ENCODE data around the gene ABCA7.

The ABCA7 gene

DNA sequence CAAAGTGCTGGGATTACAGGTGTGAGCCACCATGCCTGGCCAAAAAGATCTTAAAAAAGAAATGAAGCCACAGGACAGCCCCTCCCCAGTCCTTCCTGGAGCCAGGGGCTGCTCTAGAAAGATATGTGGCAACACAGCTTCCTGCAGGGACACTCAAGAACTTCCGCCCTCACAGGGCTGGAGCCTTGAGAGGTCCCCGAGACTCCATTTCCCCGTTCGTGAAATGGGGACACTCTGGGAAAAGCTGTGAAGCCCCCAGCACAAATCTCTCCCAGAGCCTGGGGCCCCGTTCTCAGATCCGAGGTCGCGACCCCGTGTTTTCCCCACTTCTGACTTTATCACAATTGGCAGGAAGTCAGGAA lies 61.4 kb downstream of the ABCA7 start:
- Histone ChIP-seq H3K9me3 (ENCODE audit: control insufficient read depth, insufficient read depth, low read length) (no peaks in the 10 kb centered on the region), H3K9me2 (replicated peaks; ENCODE audit: control insufficient read depth, low read length) (no peaks in the 10 kb centered on the region), H3K4me1 (ENCODE audit: control insufficient read depth, low read length) (peaks cover 35% of the 10 kb centered on the region), H3K36me3 (ENCODE audit: control insufficient read depth, low read length) (peaks cover 4% of the 10 kb centered on the region), H3F3A (ENCODE audit: control insufficient read depth, insufficient read depth) (peaks cover 12% of the 10 kb centered on the region), H3K27ac (ENCODE audit: low read depth, low read length) (peak overlapping the region; percentile 57), H3K79me2 (ENCODE audit: control insufficient read depth, low read length) (peaks cover 10% of the 10 kb centered on the region), H3K4me3 (ENCODE audit: low read length) (peak overlapping the region; percentile 59), H4K20me1 (ENCODE audit: control insufficient read depth, insufficient read depth, low read depth, low read length) (no peaks in the 10 kb centered on the region), H3K4me2 (ENCODE audit: low read length) (peak overlapping the region; percentile 84), H3K27me3 (ENCODE audit: control insufficient read depth, low read length) (no peaks in the 10 kb centered on the region)
- TF ChIP-seq EZH2phosphoT487 (IDR thresholded peaks at IDR 0.05; ENCODE audit: borderline replicate concordance, low read length) = no peak
- TF ChIP-seq, protein P1, sequence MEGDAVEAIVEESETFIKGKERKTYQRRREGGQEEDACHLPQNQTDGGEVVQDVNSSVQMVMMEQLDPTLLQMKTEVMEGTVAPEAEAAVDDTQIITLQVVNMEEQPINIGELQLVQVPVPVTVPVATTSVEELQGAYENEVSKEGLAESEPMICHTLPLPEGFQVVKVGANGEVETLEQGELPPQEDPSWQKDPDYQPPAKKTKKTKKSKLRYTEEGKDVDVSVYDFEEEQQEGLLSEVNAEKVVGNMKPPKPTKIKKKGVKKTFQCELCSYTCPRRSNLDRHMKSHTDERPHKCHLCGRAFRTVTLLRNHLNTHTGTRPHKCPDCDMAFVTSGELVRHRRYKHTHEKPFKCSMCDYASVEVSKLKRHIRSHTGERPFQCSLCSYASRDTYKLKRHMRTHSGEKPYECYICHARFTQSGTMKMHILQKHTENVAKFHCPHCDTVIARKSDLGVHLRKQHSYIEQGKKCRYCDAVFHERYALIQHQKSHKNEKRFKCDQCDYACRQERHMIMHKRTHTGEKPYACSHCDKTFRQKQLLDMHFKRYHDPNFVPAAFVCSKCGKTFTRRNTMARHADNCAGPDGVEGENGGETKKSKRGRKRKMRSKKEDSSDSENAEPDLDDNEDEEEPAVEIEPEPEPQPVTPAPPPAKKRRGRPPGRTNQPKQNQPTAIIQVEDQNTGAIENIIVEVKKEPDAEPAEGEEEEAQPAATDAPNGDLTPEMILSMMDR (IDR thresholded peaks at IDR 0.05; ENCODE audit: low read depth, low read length, poor library complexity, severe bottlenecking) = no peak

DNA sequence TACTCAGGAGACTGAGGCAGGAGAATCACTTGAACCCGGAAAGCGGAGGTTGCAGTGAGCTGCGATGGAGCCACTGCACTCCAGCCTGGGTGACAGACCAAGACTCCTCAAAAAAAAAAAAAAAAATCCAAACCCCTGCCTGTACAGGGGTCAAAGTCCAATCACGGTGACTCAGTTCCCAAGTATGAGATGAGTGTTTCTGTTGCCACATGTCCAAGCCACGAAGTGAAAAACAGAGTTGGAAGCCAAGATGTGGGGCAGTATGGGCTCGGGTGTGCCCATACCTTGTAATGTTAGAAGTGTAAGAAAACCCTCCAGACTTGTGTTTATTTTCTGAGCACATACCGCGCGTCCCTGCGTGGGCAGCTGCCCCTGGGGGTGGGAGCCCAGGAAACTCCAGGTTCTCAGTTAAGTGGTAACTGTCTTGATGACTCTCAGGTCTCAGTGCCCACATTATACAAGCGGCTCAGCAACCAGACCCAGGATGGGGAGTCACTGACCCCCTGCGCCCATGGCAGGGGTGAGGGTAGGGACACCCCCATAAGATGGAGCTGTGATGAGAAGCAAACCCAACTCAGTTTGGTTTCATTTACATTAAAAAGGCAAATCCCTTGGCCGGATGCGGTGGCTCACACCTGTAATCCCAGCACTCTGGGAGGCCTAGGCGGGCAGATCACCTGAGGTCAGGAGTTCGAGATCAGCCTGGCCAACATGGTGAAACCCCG lies 62.7 kb downstream of the ABCA7 start:
- H3K4me2 ChIP-seq (ENCODE audit: low read length) = peak overlapping the region; percentile 84
- H3K4me1 ChIP-seq (ENCODE audit: control insufficient read depth, low read length) = peaks cover 39% of the 10 kb centered on the region
- no peaks in the 10 kb centered on the region for H3K9me2 ChIP-seq (replicated peaks; ENCODE audit: control insufficient read depth, low read length)
- no peak for TF ChIP-seq EZH2phosphoT487 (IDR thresholded peaks at IDR 0.05; ENCODE audit: borderline replicate concordance, low read length)
- TF ChIP-seq, protein P1 (IDR thresholded peaks at IDR 0.05; ENCODE audit: low read depth, low read length, poor library complexity, severe bottlenecking) = no peak
- no peaks in the 10 kb centered on the region for H4K20me1 ChIP-seq (ENCODE audit: control insufficient read depth, insufficient read depth, low read depth, low read length)
- no peaks in the 10 kb centered on the region for H3K9me3 ChIP-seq (ENCODE audit: control insufficient read depth, insufficient read depth, low read length)
- H3K27ac ChIP-seq (ENCODE audit: low read depth, low read length) = peak overlapping the region; percentile 57; the same call in 1 of the 2 replicates
- no peaks in the 10 kb centered on the region for H3K27me3 ChIP-seq (ENCODE audit: control insufficient read depth, low read length)
- peaks cover 10% of the 10 kb centered on the region for H3K79me2 ChIP-seq (ENCODE audit: control insufficient read depth, low read length)
- H3K4me3 ChIP-seq (ENCODE audit: low read length) = no peak overlapping the region
- H3K36me3 ChIP-seq (ENCODE audit: control insufficient read depth, low read length) = peaks cover 16% of the 10 kb centered on the region
- peaks cover 10% of the 10 kb centered on the region for H3F3A ChIP-seq (ENCODE audit: control insufficient read depth, insufficient read depth)

DNA sequence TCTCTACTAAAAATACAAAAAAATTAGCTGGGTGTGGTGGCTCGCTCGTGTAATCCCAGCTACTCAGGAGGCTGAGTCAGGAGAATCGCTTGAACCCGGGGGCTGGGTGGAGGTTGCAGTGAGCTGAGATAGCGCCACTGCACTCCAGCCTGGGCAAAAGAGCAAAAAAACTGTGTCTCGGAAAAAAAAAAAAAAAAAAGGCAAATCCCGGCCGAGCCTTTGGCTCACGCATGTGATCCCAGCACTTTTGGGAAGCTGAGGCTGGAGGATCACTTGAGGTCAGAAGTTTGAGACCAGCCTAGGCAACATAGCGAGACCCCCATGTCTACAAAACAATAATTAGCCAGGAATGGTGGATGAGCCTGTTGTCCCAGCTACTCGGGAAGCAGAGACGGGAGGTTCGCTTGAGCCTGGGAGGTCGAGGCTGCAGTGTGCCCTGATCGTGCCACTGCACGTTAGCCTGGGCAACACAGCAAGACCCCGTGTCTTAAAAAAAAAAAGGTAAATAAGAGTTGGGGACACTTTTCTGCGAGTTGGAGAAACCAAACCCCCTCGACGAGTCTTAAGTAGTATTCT lies 63.3 kb downstream of the ABCA7 start:
- H4K20me1 ChIP-seq (ENCODE audit: control insufficient read depth, insufficient read depth, low read depth, low read length) = no peaks in the 10 kb centered on the region
- H3K4me1 ChIP-seq (ENCODE audit: control insufficient read depth, low read length) = peaks cover 41% of the 10 kb centered on the region
- H3K9me2 ChIP-seq (replicated peaks; ENCODE audit: control insufficient read depth, low read length) = no peaks in the 10 kb centered on the region
- H3K27me3 ChIP-seq (ENCODE audit: control insufficient read depth, low read length) = no peaks in the 10 kb centered on the region
- H3K79me2 ChIP-seq (ENCODE audit: control insufficient read depth, low read length) = peaks cover 10% of the 10 kb centered on the region
- peaks cover 16% of the 10 kb centered on the region for H3K36me3 ChIP-seq (ENCODE audit: control insufficient read depth, low read length)
- H3K4me3 ChIP-seq (ENCODE audit: low read length) = peak overlapping the region; percentile 71
- peak overlapping the region; percentile 84 for H3K4me2 ChIP-seq (ENCODE audit: low read length)
- peaks cover 10% of the 10 kb centered on the region for H3F3A ChIP-seq (ENCODE audit: control insufficient read depth, insufficient read depth)
- peak overlapping the region; percentile 47; the same call in 1 of the 2 replicates for H3K27ac ChIP-seq (ENCODE audit: low read depth, low read length)
- TF ChIP-seq, protein P1 (IDR thresholded peaks at IDR 0.05; ENCODE audit: low read depth, low read length, poor library complexity, severe bottlenecking) = no peak
- no peak for TF ChIP-seq EZH2phosphoT487 (IDR thresholded peaks at IDR 0.05; ENCODE audit: borderline replicate concordance, low read length)
- no peaks in the 10 kb centered on the region for H3K9me3 ChIP-seq (ENCODE audit: control insufficient read depth, insufficient read depth, low read length)

Measured in DOHH2 (cell line).